Neural crest cell (in vitro differentiated cells): ENCODE measurements around the gene OR12D2. TPM values are rescaled to one million over a fixed set of nuclear protein-coding genes. Genes with fewer than 3 reads are reported as not detected.
A peak's percentile ranks its signal among the peaks of the same experiment; 100 is the strongest.
"Not testable (repeated sequence)": the region's sequence is repeated elsewhere in the genome, so short reads cannot be mapped to it uniquely, and the experiment has no call there.

Experiments used
- DNase-seq: peaks from one replicate; pipeline ENCODE4 v3.0.0; 2021; ENCODE audit warnings: low read depth, mixed read lengths, low spot score
- H3K27ac Mint-ChIP-seq: one replicate; pipeline ENCODE4 v1.8.0; 2021; ENCODE audit warnings: mild to moderate bottlenecking, mixed read lengths; ENCODE audit not compliant: unreplicated experiment
- H3K27me3 Mint-ChIP-seq: 2 replicates; pipeline ENCODE4 v1.8.0; 2021; ENCODE audit warnings: low read depth, mild to moderate bottlenecking, mixed read lengths
- H3K36me3 Mint-ChIP-seq: 2 replicates; pipeline ENCODE4 v1.8.0; 2021; ENCODE audit warnings: low read depth, mild to moderate bottlenecking, mixed read lengths
- H3K4me1 Mint-ChIP-seq: 2 replicates; pipeline ENCODE4 v1.8.0; 2021; ENCODE audit warnings: mixed read lengths
- H3K4me3 Mint-ChIP-seq: one replicate; pipeline ENCODE4 v1.8.0; 2021; ENCODE audit warnings: mild to moderate bottlenecking, mixed read lengths
- H3K9me3 Mint-ChIP-seq: 2 replicates; pipeline ENCODE4 v1.8.0; 2021; ENCODE audit warnings: mixed read lengths
- total RNA-seq: library from RNA; stranded (reverse); gene quantifications from 2 replicates; pipeline ENCODE4 v1.2.1, GENCODE V29; 2021
- TF ChIP-seq, protein P1 (sequence below): fragments of 200-600 bp; sonication (generic); conservative IDR thresholded peaks from 2 replicates; pipeline ENCODE4 v1.5.0; 2021; ENCODE audit warnings: antibody characterized with exemption, mild to moderate bottlenecking

Gene OR12D2
- total RNA-seq, 1 donor from 2014 or later, result not detected

- no peak overlapping the region for H3K4me3 Mint-ChIP-seq
- no peak overlapping the region for H3K27ac Mint-ChIP-seq
- TF ChIP-seq, protein P1, sequence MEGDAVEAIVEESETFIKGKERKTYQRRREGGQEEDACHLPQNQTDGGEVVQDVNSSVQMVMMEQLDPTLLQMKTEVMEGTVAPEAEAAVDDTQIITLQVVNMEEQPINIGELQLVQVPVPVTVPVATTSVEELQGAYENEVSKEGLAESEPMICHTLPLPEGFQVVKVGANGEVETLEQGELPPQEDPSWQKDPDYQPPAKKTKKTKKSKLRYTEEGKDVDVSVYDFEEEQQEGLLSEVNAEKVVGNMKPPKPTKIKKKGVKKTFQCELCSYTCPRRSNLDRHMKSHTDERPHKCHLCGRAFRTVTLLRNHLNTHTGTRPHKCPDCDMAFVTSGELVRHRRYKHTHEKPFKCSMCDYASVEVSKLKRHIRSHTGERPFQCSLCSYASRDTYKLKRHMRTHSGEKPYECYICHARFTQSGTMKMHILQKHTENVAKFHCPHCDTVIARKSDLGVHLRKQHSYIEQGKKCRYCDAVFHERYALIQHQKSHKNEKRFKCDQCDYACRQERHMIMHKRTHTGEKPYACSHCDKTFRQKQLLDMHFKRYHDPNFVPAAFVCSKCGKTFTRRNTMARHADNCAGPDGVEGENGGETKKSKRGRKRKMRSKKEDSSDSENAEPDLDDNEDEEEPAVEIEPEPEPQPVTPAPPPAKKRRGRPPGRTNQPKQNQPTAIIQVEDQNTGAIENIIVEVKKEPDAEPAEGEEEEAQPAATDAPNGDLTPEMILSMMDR, result no peak
- H3K36me3 Mint-ChIP-seq, result peaks cover 2% of the 10 kb centered on the region
- DNase-seq, result no peak
- peaks cover 3% of the 10 kb centered on the region for H3K9me3 Mint-ChIP-seq
- no peaks in the 10 kb centered on the region for H3K4me1 Mint-ChIP-seq
- H3K27me3 Mint-ChIP-seq, result peaks cover 8% of the 10 kb centered on the region
Observed at GRCh38 chr6:29424168-29424567, 28.7 kb downstream of the OR12D2 start.

GRCh38 chr6:29424575-29424974, 29.1 kb downstream of the OR12D2 start:
- no peak for DNase-seq
- Mint-ChIP-seq H3K4me3 (no peak overlapping the region), H3K4me1 (no peaks in the 10 kb centered on the region), H3K27ac (no peak overlapping the region), H3K27me3 (peaks cover 12% of the 10 kb centered on the region), H3K36me3 (peaks cover 2% of the 10 kb centered on the region), H3K9me3 (peaks cover 3% of the 10 kb centered on the region)
- TF ChIP-seq, protein P1, result no peak

DNA sequence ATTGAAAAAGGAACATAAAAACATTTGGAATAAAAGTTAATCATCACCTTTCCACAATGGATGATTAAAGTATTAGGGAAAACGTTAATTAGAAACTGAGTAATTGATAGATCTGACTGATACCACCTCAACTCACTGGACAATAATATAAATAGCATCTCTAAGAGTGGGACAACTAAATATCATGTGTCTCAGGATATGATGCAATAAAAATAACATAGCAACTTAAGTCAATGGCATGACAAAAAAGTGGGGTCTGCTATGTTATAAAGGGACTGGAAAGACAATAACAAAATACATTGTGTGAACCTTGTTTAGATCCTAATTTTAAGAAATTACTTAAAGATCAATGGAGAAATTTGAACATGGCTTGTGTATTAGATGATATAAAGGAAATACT, 29.6 kb downstream of the OR12D2 start:
- Mint-ChIP-seq H3K27ac (no peak overlapping the region), H3K4me3 (no peak overlapping the region), H3K9me3 (peaks cover 3% of the 10 kb centered on the region), H3K27me3 (peaks cover 13% of the 10 kb centered on the region), H3K4me1 (no peaks in the 10 kb centered on the region), H3K36me3 (peaks cover 2% of the 10 kb centered on the region)
- DNase-seq, result no peak
- TF ChIP-seq, protein P1, result no peak

GRCh38 chr6:29426654-29427053, 31.2 kb downstream of the OR12D2 start:
- Mint-ChIP-seq H3K36me3 (peaks cover 2% of the 10 kb centered on the region), H3K27me3 (peaks cover 15% of the 10 kb centered on the region), H3K27ac (peak overlapping the region; percentile 65), H3K4me1 (no peaks in the 10 kb centered on the region), H3K4me3 (no peak overlapping the region), H3K9me3 (peaks cover 3% of the 10 kb centered on the region)
- TF ChIP-seq, protein P1, result no peak
- DNase-seq, result no peak

DNA sequence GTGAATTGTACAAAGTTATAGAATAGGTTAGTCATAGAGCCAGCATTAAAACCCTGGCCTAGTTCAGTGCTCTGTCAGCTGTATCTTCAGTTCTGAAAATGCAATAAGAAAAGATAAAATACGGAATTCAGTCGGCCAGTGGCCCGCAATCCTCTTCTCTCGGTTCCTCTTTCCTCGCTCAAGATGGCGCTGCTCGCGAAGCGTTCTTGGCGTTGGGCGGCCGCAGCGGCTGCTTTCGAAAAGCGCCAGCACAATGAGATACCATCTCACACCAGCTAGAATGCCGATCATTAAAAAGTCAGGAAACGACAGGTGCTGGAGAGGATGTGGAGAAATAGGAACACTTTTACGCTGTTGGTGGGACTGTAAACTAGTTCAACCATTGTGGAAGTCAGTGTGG, 41.3 kb downstream of the OR12D2 start:
- not testable (repeated sequence) for H3K4me1 Mint-ChIP-seq, H3K36me3 Mint-ChIP-seq, DNase-seq, H3K27ac Mint-ChIP-seq, H3K9me3 Mint-ChIP-seq, H3K4me3 Mint-ChIP-seq
- H3K27me3 Mint-ChIP-seq, result peaks cover 15% of the 10 kb centered on the region

DNA sequence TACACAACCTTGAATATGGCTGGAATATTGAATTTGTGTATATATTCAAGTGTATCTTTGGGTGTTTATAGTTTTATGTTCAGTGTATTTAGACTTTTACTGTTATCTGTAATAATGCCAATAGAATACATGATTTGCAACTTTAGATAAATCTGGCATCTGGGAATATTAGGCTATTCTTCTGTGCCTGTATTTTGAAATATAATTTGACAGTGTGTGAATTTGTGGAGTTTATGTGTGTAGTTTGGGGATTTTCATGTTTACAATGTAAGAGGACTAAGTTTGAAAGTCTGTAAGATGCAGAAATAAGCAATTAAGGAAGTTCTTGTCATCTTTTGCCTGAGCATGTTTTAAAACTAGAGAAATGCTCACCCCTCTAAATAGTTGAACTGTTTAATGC, 43.6 kb downstream of the OR12D2 start, which contains the start of gene OR10C1:
OR10C1 (plus strand) TSS at position 301 of the 400 bp plus-strand sequence. CDS start 710 bp downstream, outside the sequence.
- DNase-seq, result no peak
- peaks cover 13% of the 10 kb centered on the region for H3K27me3 Mint-ChIP-seq
- TF ChIP-seq, protein P1, result no peak

More for the DNA sequence above, 43.6 kb downstream of the OR12D2 start, which contains the start of gene OR10C1:
- Mint-ChIP-seq H3K27ac (no peak within 1 kb of the TSS), H3K9me3 (peaks cover under 1% of the 10 kb centered on the region), H3K36me3 (no peaks in the 10 kb centered on the region), H3K4me1 (no peaks in the 10 kb centered on the region), H3K4me3 (no peak within 1 kb of the TSS)
